Endodermal cell (in vitro differentiated cells): ENCODE results near the gene TRIM51. TPM values are rescaled to one million over a fixed set of nuclear protein-coding genes. Genes with fewer than 3 reads are reported as not detected.
"Not testable (repeated sequence)": the region's sequence is repeated elsewhere in the genome, so short reads cannot be mapped to it uniquely, and the experiment has no call there.

ENCODE experiments used
- DNase-seq: peaks from one replicate; pipeline ENCODE4 v3.0.0-alpha.2; 2017
- H3K27ac ChIP-seq: 2 replicates; pipeline ENCODE4 v1.5.1; 2013; ENCODE audit warnings: mild to moderate bottlenecking, low read depth, low read length, moderate library complexity
- H3K27me3 ChIP-seq: 2 replicates; pipeline ENCODE4 v1.6.1; 2013; ENCODE audit warnings: mild to moderate bottlenecking, low read length, moderate library complexity; ENCODE audit not compliant: insufficient read depth, control insufficient read depth, poor library complexity, severe bottlenecking
- H3K36me3 ChIP-seq: 2 replicates; pipeline ENCODE4 v1.7.0; 2013; ENCODE audit warnings: mild to moderate bottlenecking, low read length, moderate library complexity; ENCODE audit not compliant: control insufficient read depth, insufficient read depth
- H3K4me1 ChIP-seq: one replicate; pipeline ENCODE4 v1.7.0; 2013; ENCODE audit warnings: low read length; ENCODE audit not compliant: control insufficient read depth, insufficient read depth
- H3K4me3 ChIP-seq: 2 replicates; pipeline ENCODE4 v1.5.1; 2013; ENCODE audit warnings: mild to moderate bottlenecking, low read length, moderate library complexity
- H3K9ac ChIP-seq: 2 replicates; pipeline ENCODE4 v1.6.1; 2013; ENCODE audit warnings: mild to moderate bottlenecking, low read length, moderate library complexity; ENCODE audit not compliant: poor library complexity, severe bottlenecking; ENCODE audit errors: extremely low read depth
- H3K9me3 ChIP-seq: 2 replicates; pipeline ENCODE4 v1.6.1; 2013; ENCODE audit warnings: mild to moderate bottlenecking, low read length, moderate library complexity; ENCODE audit not compliant: control insufficient read depth
- H3K27ac Mint-ChIP-seq: 2 replicates; pipeline ENCODE4 v1.8.0; 2020; ENCODE audit warnings: mixed read lengths
- H3K27me3 Mint-ChIP-seq: 2 replicates; pipeline ENCODE4 v1.8.0; 2021; ENCODE audit warnings: mild to moderate bottlenecking, mixed read lengths; ENCODE audit not compliant: insufficient read depth
- H3K36me3 Mint-ChIP-seq: 2 replicates; pipeline ENCODE4 v1.8.0; 2020; ENCODE audit warnings: low read depth, mixed read lengths
- H3K4me1 Mint-ChIP-seq: 2 replicates; pipeline ENCODE4 v1.8.0; 2020; ENCODE audit warnings: mixed read lengths
- H3K4me3 Mint-ChIP-seq: 2 replicates; pipeline ENCODE4 v1.8.0; 2020; ENCODE audit warnings: mild to moderate bottlenecking, moderate library complexity, mixed read lengths
- H3K9me3 Mint-ChIP-seq: 2 replicates; pipeline ENCODE4 v1.8.0; 2020; ENCODE audit warnings: mild to moderate bottlenecking, mixed read lengths
- WGBS, 2 experiments: methylation state at CpG; one replicate each; pipeline versions ENCODE4 v1.1.5 to v1.1.7; 2013; ENCODE audit warnings: missing lambda C conversion rate in 2 of 2, mixed read lengths in 1 of 2; ENCODE audit not compliant: insufficient coverage in 1 of 2, insufficient read length in 1 of 2; 5-methylcytosine and 5-hydroxymethylcytosine counted together
- long read RNA-seq, 4 experiments: library from polyadenylated mRNA in 2 of 4; library from RNA in 1 of 4; library from capped mRNA in 1 of 4; stranded (forward) in 3 of 4; unstranded in 1 of 4; transcript quantifications; one replicate each; pipeline ENCODE4 v2.0.0, GENCODE V29; 2020 to 2021; ENCODE audit warnings: inconsistent platforms in 1 of 4
- polyA plus RNA-seq, 2 experiments: library from polyadenylated mRNA; stranded (reverse); fragments of 50-300 nt; gene quantifications; one replicate each; pipeline ENCODE4 v1.2.3, GENCODE V29; 2013
- total RNA-seq, 2 donors: library from RNA; stranded (reverse); fragmentation: NEBNext Ultra II Directional in 1 of 2; extraction: Animal tissue kit (Norgen Biotek cat#: 25700) in 1 of 2; gene quantifications; 2 replicates in 1 of 2; 3 replicates in 1 of 2; pipeline ENCODE4 v1.2.1, GENCODE V29; 2021
- TF ChIP-seq, protein P1 (sequence below): fragments of 200-600 bp; sonication (generic); conservative IDR thresholded peaks from 2 replicates; pipeline ENCODE4 v1.5.0; 2021; ENCODE audit warnings: antibody characterized with exemption, mild to moderate bottlenecking

The TRIM51 gene, protein sequence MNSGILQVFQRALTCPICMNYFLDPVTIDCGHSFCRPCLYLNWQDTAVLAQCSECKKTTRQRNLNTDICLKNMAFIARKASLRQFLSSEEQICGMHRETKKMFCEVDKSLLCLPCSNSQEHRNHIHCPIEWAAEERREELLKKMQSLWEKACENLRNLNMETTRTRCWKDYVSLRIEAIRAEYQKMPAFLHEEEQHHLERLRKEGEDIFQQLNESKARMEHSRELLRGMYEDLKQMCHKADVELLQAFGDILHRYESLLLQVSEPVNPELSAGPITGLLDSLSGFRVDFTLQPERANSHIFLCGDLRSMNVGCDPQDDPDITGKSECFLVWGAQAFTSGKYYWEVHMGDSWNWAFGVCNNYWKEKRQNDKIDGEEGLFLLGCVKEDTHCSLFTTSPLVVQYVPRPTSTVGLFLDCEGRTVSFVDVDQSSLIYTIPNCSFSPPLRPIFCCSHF
- not detected for total RNA-seq
- not detected for polyA plus RNA-seq (2013, experiment 1 of 2)
- polyA plus RNA-seq (2013, experiment 2 of 2), result not detected
- long read RNA-seq, experiment 1, result 0 reads
- long read RNA-seq, experiment 2, result 0 reads
- long read RNA-seq, experiment 3, result 0 reads
- long read RNA-seq, experiment 4, result 0 reads

DNA sequence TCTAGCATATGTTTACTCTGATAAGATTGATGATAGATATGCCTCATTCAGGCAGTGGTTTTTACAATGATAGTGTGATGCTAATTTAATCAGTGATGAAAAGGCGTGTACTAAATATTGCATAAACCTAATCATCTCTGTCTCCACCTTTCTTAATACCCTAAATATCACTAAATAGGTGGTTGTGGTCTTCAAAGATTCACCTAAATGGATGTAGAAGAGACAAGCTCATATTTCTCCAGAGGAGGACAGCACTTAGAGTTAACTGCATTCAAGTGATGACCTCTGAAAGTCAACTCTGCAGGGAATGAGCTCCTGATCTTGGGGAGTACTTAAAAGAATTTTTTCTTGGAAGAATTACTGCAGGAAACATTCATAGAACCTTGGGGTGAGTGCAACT, at the start of gene TRIM51:
Gene TRIM51 (plus strand): TSS at position 301 of the 400 bp plus-strand sequence. CDS start 2,132 bp downstream, outside the sequence.
- H3K4me1 ChIP-seq, H3K36me3 ChIP-seq, H3K4me3 ChIP-seq, H3K27ac ChIP-seq, H3K9ac ChIP-seq, H3K9me3 ChIP-seq, H3K4me1 Mint-ChIP-seq, H3K36me3 Mint-ChIP-seq, DNase-seq, H3K4me3 Mint-ChIP-seq, H3K27me3 ChIP-seq, H3K27me3 Mint-ChIP-seq, H3K27ac Mint-ChIP-seq: not testable (repeated sequence)
- no CpG with 5 or more reads among the region's 1 CpG for WGBS, 2 experiments
- peaks cover 64% of the 10 kb centered on the region for H3K9me3 Mint-ChIP-seq

DNA sequence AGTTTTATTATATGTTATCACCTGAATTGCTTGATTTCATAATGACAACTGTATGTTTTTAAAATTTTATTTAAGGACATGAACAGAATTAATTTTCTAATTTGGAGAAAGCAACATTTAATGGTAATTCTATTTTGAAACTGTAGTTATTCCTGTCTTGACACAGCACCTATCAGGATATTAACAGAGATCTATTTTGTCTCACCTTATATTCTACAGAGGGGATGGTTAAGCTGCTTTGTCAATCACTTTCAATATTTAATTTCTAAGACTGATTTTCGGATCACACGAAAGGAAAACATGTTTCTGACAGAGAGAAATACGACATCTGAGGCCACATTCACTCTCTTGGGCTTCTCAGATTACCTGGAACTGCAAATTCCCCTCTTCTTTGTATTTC, 44.6 kb upstream of the TRIM51 start, which contains the start of gene OR5D16:
Gene OR5D16 (plus strand): TSS at position 301 of the 400 bp plus-strand sequence. CDS start 0 bp downstream, at position 301.
- TF ChIP-seq, protein P1, sequence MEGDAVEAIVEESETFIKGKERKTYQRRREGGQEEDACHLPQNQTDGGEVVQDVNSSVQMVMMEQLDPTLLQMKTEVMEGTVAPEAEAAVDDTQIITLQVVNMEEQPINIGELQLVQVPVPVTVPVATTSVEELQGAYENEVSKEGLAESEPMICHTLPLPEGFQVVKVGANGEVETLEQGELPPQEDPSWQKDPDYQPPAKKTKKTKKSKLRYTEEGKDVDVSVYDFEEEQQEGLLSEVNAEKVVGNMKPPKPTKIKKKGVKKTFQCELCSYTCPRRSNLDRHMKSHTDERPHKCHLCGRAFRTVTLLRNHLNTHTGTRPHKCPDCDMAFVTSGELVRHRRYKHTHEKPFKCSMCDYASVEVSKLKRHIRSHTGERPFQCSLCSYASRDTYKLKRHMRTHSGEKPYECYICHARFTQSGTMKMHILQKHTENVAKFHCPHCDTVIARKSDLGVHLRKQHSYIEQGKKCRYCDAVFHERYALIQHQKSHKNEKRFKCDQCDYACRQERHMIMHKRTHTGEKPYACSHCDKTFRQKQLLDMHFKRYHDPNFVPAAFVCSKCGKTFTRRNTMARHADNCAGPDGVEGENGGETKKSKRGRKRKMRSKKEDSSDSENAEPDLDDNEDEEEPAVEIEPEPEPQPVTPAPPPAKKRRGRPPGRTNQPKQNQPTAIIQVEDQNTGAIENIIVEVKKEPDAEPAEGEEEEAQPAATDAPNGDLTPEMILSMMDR, result no peak
- H3K27ac Mint-ChIP-seq, result no peak within 1 kb of the TSS
- H3K27me3 Mint-ChIP-seq, result no peaks in the 10 kb centered on the region
- DNase-seq, result no peak
- H3K9me3 Mint-ChIP-seq, result peaks cover 78% of the 10 kb centered on the region
- 32% methylated on average over 3 of the region's 3 CpGs; no CpG with 5 or more reads in 1 of the 2 experiments for WGBS, 2 experiments
- Histone ChIP-seq H3K27ac (no peak within 1 kb of the TSS), H3K4me3 (no peak within 1 kb of the TSS), H3K36me3 (no peaks in the 10 kb centered on the region), H3K27me3 (no peaks in the 10 kb centered on the region), H3K9me3 (peaks cover 64% of the 10 kb centered on the region), H3K4me1 (no peaks in the 10 kb centered on the region), H3K9ac (no peak within 1 kb of the TSS)
- H3K4me1 Mint-ChIP-seq, result no peaks in the 10 kb centered on the region
- no peak within 1 kb of the TSS for H3K4me3 Mint-ChIP-seq
- no peaks in the 10 kb centered on the region for H3K36me3 Mint-ChIP-seq

DNA sequence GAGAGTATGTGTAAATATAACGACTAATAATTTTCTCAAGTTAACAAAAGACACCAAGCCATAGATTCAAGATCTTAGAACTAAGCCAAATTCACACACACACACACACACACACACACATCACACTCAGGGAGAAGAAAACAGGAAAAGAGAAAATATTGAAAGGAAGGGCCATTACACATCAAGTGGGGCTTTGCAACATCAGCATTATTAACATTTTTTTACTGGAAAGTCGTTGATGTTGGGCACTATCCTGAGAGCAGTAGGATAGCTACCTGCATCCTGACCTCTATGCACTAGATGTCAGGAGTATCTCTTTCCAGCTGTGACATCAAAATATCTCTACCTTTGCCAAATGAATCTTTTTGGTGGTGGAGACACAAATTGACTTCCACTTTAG, 35.6 kb upstream of the TRIM51 start:
- Mint-ChIP-seq H3K9me3 (peaks cover 69% of the 10 kb centered on the region), H3K27me3 (no peaks in the 10 kb centered on the region), H3K27ac (no peak overlapping the region), H3K36me3 (no peaks in the 10 kb centered on the region), H3K4me3 (no peak overlapping the region), H3K4me1 (no peaks in the 10 kb centered on the region)
- Histone ChIP-seq H3K27me3 (no peaks in the 10 kb centered on the region), H3K4me1 (no peaks in the 10 kb centered on the region), H3K36me3 (no peaks in the 10 kb centered on the region), H3K9ac (no peak overlapping the region), H3K27ac (no peak overlapping the region), H3K4me3 (no peak overlapping the region), H3K9me3 (peaks cover 61% of the 10 kb centered on the region)
- no peak for DNase-seq
- WGBS, 2 experiments, result 38 to 44% methylated on average over 1 of the region's 2 CpGs
- TF ChIP-seq, protein P1, result no peak
